C1 segment of cervical spinal cord (tissue), 14 donors: Measurements from ENCODE around the gene NELL1.

ENCODE experiments used
- DNase-seq, 14 donors: peaks; one replicate each; lab custom pipeline; 2025; lab: John Stamatoyannopoulos, UW

Gene NELL1

GRCh38 chr11:20668844-20669819 lies at the start of gene NELL1:
Gene NELL1 (plus strand): TSS chr11:20669586.
- DNase-seq = no peak

- no peak for DNase-seq
These were observed 48.4 kb upstream of the NELL1 start for GRCh38 chr11:20620988-20621387.

DNA sequence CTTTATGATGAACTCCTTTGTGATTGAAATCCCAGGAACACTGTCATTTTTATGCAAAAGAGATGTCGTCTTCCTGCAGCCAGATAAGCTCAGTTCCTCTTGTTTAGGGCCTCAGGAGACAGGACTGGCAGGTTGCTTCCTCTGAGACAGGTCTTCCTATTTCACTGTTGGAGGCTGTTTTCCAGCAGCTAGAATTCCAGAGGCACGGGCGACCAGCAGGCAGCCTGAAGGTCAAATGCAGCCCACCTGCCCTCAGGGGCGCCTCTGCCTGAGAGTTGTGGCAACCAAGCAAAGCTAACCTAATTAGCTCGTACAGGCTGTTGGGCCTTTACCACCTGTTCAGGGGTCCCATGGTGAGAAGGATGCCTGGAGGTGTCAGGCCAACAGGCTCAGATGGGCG lies 47.7 kb upstream of the NELL1 start:
- no peak for DNase-seq

- no peak for DNase-seq
These were observed 46.1 kb upstream of the NELL1 start for GRCh38 chr11:20623252-20623651.

GRCh38 chr11:20626279-20626678 lies 43.1 kb upstream of the NELL1 start:
- no peak for DNase-seq

DNA sequence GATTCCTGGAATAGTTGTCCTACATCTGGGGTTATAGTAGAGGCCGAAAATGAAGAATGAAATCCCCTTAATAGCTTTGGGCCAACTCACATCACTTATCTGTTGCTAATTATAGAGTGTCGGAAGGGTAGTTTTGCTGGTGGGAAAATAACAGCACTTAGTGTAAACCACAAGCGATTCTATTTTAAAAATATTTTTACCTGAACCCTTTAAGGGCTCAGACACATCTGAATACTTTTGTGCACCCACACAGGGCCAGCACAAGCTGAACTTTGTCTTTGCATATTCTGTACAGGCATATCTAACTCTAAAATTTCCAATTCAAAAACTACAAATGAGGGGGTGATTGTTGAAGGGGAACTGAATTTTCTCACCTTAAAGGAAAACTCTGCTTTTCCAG lies 42.4 kb upstream of the NELL1 start:
- no peak for DNase-seq

- DNase-seq = no peak
These were observed 41.7 kb upstream of the NELL1 start for GRCh38 chr11:20627701-20628100.

- DNase-seq = no peak
These were observed 37.7 kb upstream of the NELL1 start for GRCh38 chr11:20631519-20632168.

- no peak for DNase-seq
These were observed 37.2 kb upstream of the NELL1 start for GRCh38 chr11:20632169-20632532.

DNA sequence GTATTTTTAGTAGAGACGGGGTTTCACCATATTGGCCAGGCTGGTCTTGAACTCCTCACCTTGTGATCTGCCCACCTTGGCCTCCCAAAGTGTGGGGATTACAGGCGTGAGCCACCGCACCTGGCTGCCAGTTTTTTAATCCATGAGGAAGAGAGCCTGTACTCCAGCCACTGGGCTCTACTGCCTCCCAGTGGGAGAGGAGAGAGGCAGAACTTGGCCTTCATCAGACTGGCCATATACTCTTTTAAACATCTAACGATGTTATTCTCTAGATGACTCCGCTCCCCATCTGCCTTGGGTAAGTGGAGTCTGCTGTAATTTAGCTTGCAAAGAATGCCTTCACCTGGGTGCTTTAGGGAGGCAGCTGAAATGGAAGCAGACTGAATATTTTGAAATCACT lies 35.3 kb upstream of the NELL1 start:
- no peak for DNase-seq

DNA sequence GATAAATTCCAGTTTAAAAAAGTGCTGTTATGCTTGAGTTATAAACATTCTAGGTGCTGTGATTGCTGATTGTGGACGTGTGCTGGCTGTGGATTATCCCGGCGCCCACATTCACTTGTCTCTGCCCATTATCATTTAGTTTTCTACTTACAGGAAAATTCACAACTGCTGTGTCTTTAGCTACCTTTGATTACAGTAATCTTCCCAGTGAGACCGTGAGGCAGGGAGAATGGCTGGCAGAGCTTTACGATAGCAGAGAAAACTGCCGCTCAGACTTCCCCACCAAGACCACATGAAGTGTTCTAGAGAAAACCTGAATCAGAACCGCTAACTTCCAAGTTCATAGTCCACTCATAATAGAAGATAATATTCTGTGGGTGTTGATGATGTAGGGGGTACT lies 34.6 kb upstream of the NELL1 start:
- no peak for DNase-seq

GRCh38 chr11:20638074-20638473 lies 31.3 kb upstream of the NELL1 start:
- DNase-seq = no peak

DNA sequence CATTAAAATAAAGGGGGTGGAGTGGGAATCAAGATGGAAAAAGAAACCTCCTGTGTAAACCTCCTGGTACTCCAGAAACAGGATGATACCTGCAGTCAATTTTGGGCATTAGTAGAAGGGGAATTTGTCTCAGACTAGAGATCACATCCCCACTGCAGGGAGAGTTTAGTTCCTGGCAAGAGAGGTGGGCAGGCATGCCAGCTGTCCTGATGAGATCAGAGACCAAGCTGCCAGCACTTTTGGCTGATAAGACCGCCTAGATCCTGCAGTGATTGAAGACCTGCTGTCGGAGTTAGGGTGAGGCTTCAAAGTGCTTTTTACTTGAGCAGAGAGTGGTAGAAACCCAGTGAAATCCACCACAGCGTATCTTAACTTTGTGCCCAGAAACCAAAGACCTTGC lies 29.7 kb upstream of the NELL1 start:
- no peak for DNase-seq

DNA sequence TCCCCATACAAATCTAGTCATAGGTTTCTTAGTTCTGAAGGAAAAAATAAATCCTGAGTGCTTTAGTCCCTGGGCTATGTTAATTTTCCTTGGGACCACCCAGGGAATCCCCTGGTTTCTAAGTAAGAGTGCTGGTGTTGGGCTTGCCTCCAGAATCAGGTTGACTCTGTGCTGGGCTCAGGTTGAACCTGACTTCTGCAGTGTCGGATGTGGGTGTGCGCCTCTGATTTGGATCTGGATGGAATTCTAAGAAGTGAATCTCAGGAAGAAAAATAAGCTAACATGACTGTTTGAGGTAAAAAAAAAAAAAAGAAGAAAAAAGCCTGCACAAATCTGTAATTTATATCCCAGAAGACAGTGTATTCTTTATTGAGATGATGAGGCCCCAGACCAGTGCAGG lies 29.0 kb upstream of the NELL1 start:
- DNase-seq = no peak

DNA sequence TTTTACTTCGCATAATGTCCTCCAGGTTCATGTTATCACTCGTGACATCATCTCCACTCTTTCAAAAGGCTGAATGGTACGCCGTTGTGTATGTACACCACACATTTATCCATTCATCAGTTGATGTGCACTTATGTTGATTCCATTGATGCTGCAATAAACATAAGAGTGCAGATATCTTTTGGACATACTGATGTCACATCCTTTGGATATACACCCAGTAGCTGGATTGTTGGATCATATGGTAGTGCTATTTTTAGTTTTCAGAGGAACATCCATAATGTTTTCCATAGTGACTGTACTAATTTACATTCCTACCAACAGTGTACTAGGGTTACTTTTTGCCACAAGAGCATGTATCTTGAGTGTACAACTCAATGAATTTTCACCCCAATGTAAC lies 25.0 kb upstream of the NELL1 start:
- no peak for DNase-seq

DNA sequence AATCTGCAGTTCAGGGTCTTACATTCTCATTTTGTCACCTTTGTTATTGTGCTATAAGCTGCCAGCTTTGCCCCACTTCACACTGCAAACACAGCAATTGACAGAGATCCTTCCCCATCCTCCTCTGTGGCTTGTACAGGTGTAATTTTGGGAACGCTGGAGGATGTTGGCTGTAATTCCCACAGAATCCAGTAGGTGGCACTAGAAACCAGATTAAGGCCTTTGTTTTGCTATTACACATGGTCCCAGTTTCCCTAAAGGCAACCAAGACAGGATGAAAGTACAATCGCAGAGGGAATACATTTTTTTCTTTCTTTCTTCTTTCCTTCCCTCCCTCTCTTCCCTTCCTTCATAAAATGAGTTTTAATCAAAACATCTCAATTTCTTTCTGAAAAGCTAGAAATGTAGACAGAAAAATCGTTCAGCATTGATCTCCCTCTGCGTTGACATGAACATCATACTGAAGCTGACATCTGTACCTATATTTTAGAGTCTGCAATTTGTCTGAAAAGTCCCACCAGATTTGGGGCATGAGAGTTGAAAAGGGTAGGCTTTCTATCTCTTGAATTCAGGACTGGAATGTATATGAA lies 21.3 kb upstream of the NELL1 start:
- peak in 7 of 14 donors; percentile 3 to 26 (median 10) for DNase-seq

- no peak for DNase-seq
These were observed 17.1 kb upstream of the NELL1 start for GRCh38 chr11:20652150-20652806.

DNA sequence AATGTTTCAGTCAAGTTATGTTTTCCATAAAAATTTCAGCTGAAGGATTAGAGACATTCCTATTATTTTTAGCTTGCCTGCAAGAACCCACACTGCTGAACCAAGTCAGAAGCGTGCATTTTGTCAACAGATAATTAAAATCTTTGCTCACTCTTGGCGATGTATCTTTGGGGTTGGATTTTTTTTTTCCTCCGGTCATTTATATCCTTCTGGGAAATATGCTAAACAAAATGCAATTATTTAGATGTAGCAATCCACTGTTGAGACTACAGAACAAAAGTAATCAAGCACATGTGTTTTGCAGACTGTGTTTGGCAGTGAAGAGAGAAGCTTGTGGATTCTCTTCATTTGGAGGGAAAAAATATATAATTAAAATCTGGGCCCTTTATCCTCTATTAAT lies 15.3 kb upstream of the NELL1 start:
- no peak for DNase-seq

GRCh38 chr11:20656901-20657300 lies 12.5 kb upstream of the NELL1 start:
- no peak for DNase-seq

- DNase-seq = no peak
These were observed 11.3 kb upstream of the NELL1 start for GRCh38 chr11:20658135-20658534.

DNA sequence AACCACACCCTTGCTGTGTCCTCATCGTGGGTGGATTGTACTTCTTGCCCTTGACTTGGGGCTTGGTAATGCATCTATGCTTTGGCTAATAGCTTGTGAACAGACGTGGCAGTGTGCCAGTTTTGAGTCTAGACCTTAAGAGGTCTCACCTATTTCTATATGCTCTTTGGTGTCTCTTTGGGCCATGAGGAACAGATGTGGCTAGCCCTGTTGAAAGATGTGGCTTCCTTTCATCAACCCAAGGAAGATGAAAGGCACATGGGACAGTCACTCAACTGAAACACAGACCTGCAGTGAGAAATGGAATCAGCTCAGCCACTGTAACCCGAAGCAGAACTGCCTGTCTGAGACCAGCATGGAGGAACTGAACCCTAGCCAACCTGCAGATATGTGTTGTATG lies 7.9 kb upstream of the NELL1 start:
- DNase-seq = no peak

GRCh38 chr11:20661850-20662249 lies 7.5 kb upstream of the NELL1 start:
- DNase-seq = no peak
